Neural progenitor cell (in vitro differentiated cells): ENCODE data around the gene UVSSA. TPM values are rescaled to one million over a fixed set of nuclear protein-coding genes. Genes with fewer than 3 reads are reported as not detected.

Experiments
- DNase-seq: peaks from one replicate; pipeline ENCODE4 v3.0.0-alpha.2; 2016; ENCODE audit warnings: low spot score
- H2AFZ ChIP-seq: fragments of 200-600 bp; sonication (generic); replicated peaks from 2 replicates; pipeline ENCODE4 v1.6.1; 2016; ENCODE audit warnings: antibody characterized with exemption
- H3F3A ChIP-seq: fragments of 200-600 bp; sonication (generic); 2 replicates; pipeline ENCODE4 v1.6.1; 2016; ENCODE audit warnings: antibody characterized with exemption, low read depth
- H3K27ac ChIP-seq: fragments of 200-600 bp; sonication (generic); 2 replicates; pipeline ENCODE4 v1.5.1; 2016; ENCODE audit warnings: mild to moderate bottlenecking
- H3K27me3 ChIP-seq: fragments of 200-600 bp; sonication (generic); 2 replicates; pipeline ENCODE4 v1.6.1; 2016; ENCODE audit warnings: mild to moderate bottlenecking, moderate library complexity
- H3K36me3 ChIP-seq: fragments of 200-600 bp; sonication (generic); 2 replicates; pipeline ENCODE4 v1.5.1; 2016
- H3K4me1 ChIP-seq: fragments of 200-600 bp; sonication (generic); 2 replicates; pipeline ENCODE4 v1.6.1; 2016; ENCODE audit warnings: mixed run types
- H3K4me2 ChIP-seq: fragments of 200-600 bp; sonication (generic); 2 replicates; pipeline ENCODE4 v1.6.1; 2016
- H3K4me3 ChIP-seq: fragments of 200-600 bp; sonication (generic); 2 replicates; pipeline ENCODE4 v1.5.1; 2016
- H3K79me2 ChIP-seq: fragments of 200-600 bp; sonication (generic); 2 replicates; pipeline ENCODE4 v1.6.1; 2016; ENCODE audit warnings: low read depth
- H3K9ac ChIP-seq: fragments of 200-600 bp; sonication (generic); 2 replicates; pipeline ENCODE4 v1.6.1; 2016
- H3K9me3 ChIP-seq: fragments of 200-600 bp; sonication (generic); 2 replicates; pipeline ENCODE4 v1.5.1; 2016; ENCODE audit warnings: low read depth
- H4K20me1 ChIP-seq: fragments of 200-600 bp; sonication (generic); 2 replicates; pipeline ENCODE4 v1.6.1; 2016; ENCODE audit warnings: low read depth
- H3K27ac Mint-ChIP-seq: 3 replicates; pipeline ENCODE4 v1.8.0; 2021; ENCODE audit warnings: mixed read lengths
- H3K27me3 Mint-ChIP-seq: 2 replicates; pipeline ENCODE4 v1.8.0; 2022; ENCODE audit warnings: low read depth, mild to moderate bottlenecking, inconsistent platforms, moderate library complexity, mixed read lengths; ENCODE audit not compliant: insufficient read depth
- H3K36me3 Mint-ChIP-seq: 3 replicates; pipeline ENCODE4 v1.8.0; 2021; ENCODE audit warnings: mixed read lengths
- H3K4me1 Mint-ChIP-seq: 3 replicates; pipeline ENCODE4 v1.8.0; 2021; ENCODE audit warnings: mixed read lengths
- H3K4me3 Mint-ChIP-seq: 3 replicates; pipeline ENCODE4 v1.8.0; 2021; ENCODE audit warnings: mild to moderate bottlenecking, moderate library complexity, mixed read lengths
- H3K9me3 Mint-ChIP-seq: 3 replicates; pipeline ENCODE4 v1.8.0; 2020; ENCODE audit warnings: mixed read lengths
- EZH2 ChIP-seq: fragments of 200-600 bp; sonication (generic); IDR thresholded peaks from 2 replicates; pipeline ENCODE4 v1.6.1; 2017; ENCODE audit warnings: antibody characterized with exemption, mild to moderate bottlenecking, moderate library complexity
- EZH2phosphoT487 ChIP-seq: fragments of 200-600 bp; sonication (generic); IDR thresholded peaks from 2 replicates; pipeline ENCODE4 v1.6.1; 2017; ENCODE audit warnings: antibody characterized with exemption
- total RNA-seq: library from RNA; depleted of rRNA; stranded (reverse); fragments of >200 nt; gene quantifications from 2 replicates; pipeline ENCODE4 v1.2.3, GENCODE V29; 2015; ENCODE audit warnings: low replicate concordance
- TF ChIP-seq, protein P1 (sequence below): fragments of 200-600 bp; sonication (generic); IDR thresholded peaks from 2 replicates; pipeline ENCODE4 v1.5.1; 2017; ENCODE audit warnings: antibody characterized with exemption, mild to moderate bottlenecking

UVSSA gene
- total RNA-seq, 1 donor from 2014 or later = 10.9 TPM

DNA sequence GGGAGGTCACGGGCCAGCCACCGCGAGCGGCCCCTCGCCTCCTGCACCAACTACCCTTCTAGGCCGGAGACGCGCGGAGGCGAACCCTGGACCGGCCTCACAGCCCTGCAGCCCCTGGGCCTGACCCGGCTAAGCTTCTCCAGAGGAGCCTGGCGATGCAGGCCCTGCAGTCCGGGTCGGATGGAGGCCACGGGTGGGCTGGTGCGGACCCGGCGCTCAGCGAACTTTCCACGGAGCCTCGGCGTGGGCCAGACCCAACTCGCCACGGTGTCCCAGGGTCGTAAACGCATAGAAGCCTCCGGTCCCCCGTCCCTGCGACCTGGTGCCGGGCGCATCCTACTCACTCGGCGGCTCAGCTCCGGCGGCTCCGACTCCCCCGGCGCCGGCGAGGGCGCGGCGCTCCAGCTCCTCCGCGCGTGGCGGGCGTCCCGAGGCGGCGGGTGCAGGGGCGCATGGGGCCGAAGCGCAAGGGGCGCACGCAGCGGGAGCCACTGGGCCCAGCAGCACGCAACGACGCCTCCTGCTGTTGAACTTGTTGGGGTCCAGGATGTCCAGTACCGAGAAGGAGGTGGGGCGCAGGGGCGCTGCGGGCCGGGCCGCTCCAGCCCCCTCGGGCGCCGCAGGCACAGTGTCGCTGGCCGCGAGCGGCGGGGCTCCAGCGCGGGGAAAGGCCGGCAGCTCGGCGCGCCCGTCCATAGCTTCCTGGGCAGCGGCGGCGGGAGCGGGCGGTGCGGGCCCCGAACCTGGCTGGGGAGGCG is 58.8 kb downstream of the UVSSA start:
- Histone ChIP-seq H3K4me2 (no peak overlapping the region), H3K79me2 (no peaks in the 10 kb centered on the region), H3K27ac (no peak overlapping the region), H3K36me3 (no peaks in the 10 kb centered on the region), H3K4me1 (no peaks in the 10 kb centered on the region), H3K27me3 (peaks cover 100% of the 10 kb centered on the region), H4K20me1 (peaks cover 40% of the 10 kb centered on the region), H3K9me3 (no peaks in the 10 kb centered on the region), H3F3A (no peaks in the 10 kb centered on the region), H3K9ac (no peak overlapping the region), H2AFZ (no peak overlapping the region), H3K4me3 (no peak overlapping the region)
- Mint-ChIP-seq H3K27ac (no peak overlapping the region), H3K27me3 (peaks cover 61% of the 10 kb centered on the region), H3K4me3 (no peak overlapping the region), H3K36me3 (peaks cover 1% of the 10 kb centered on the region), H3K4me1 (peaks cover 4% of the 10 kb centered on the region), H3K9me3 (peaks cover 2% of the 10 kb centered on the region)
- DNase-seq = no peak
- TF ChIP-seq EZH2 (peak; percentile 30), EZH2phosphoT487 (peak; percentile 71)
- TF ChIP-seq, protein P1, sequence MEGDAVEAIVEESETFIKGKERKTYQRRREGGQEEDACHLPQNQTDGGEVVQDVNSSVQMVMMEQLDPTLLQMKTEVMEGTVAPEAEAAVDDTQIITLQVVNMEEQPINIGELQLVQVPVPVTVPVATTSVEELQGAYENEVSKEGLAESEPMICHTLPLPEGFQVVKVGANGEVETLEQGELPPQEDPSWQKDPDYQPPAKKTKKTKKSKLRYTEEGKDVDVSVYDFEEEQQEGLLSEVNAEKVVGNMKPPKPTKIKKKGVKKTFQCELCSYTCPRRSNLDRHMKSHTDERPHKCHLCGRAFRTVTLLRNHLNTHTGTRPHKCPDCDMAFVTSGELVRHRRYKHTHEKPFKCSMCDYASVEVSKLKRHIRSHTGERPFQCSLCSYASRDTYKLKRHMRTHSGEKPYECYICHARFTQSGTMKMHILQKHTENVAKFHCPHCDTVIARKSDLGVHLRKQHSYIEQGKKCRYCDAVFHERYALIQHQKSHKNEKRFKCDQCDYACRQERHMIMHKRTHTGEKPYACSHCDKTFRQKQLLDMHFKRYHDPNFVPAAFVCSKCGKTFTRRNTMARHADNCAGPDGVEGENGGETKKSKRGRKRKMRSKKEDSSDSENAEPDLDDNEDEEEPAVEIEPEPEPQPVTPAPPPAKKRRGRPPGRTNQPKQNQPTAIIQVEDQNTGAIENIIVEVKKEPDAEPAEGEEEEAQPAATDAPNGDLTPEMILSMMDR = no peak

DNA sequence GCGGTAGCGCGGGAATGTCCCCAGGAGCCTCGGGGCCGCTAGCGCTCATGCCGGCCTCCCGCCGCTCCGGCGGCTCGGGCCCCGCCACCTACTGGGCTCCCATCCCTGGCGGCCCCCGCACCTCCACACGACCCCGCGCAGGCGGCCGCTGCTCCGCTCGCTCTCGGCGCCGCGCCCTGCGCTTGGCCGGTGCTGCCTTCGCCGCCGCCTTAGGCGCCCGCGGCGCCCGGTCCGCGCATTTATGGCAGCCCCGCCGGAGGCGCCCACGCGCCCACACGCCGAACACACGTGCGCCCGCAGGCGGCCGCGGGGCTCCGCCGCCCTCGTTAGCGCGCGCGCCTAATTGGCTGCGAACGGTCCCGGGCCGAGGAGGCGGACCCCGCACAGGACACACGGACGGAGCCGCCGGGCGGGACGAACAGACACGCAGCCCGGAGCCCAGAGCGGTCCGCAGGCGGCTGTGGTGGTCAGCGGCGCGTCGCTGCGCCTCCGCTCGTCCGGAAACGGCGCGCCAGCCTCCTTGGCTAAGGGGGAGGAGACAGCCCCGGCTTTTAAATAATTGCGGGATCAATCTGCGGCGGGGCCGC is 59.5 kb downstream of the UVSSA start, which contains the start of gene NKX1-1:
TSS of gene NKX1-1 (minus strand) at position 49 of the 587 bp plus-strand sequence. CDS start at position 49, 0 bp downstream.
- H3K4me2 ChIP-seq = peak within 1 kb of the TSS; percentile 47
- H3K36me3 Mint-ChIP-seq = peaks cover 1% of the 10 kb centered on the region
- no peaks in the 10 kb centered on the region for H3K9me3 ChIP-seq
- TF ChIP-seq EZH2 = no peak
- TF ChIP-seq, protein P1 = no peak
- TF ChIP-seq EZH2phosphoT487 = peak; percentile 56
- no peaks in the 10 kb centered on the region for H3K4me1 ChIP-seq
- H3K4me1 Mint-ChIP-seq = peaks cover 4% of the 10 kb centered on the region
- H3F3A ChIP-seq = no peaks in the 10 kb centered on the region
- H4K20me1 ChIP-seq = peaks cover 47% of the 10 kb centered on the region
- no peaks in the 10 kb centered on the region for H3K79me2 ChIP-seq
- peaks cover 64% of the 10 kb centered on the region for H3K27me3 Mint-ChIP-seq
- H3K4me3 ChIP-seq = peak within 1 kb of the TSS; percentile 9
- peak; percentile 65 for DNase-seq
- peaks cover 2% of the 10 kb centered on the region for H3K9me3 Mint-ChIP-seq
- H2AFZ ChIP-seq = no peak within 1 kb of the TSS
- H3K27ac Mint-ChIP-seq = no peak within 1 kb of the TSS
- H3K36me3 ChIP-seq = no peaks in the 10 kb centered on the region
- no peak within 1 kb of the TSS for H3K9ac ChIP-seq
- H3K27ac ChIP-seq = no peak within 1 kb of the TSS
- H3K27me3 ChIP-seq = peaks cover 100% of the 10 kb centered on the region
- H3K4me3 Mint-ChIP-seq = no peak within 1 kb of the TSS

DNA sequence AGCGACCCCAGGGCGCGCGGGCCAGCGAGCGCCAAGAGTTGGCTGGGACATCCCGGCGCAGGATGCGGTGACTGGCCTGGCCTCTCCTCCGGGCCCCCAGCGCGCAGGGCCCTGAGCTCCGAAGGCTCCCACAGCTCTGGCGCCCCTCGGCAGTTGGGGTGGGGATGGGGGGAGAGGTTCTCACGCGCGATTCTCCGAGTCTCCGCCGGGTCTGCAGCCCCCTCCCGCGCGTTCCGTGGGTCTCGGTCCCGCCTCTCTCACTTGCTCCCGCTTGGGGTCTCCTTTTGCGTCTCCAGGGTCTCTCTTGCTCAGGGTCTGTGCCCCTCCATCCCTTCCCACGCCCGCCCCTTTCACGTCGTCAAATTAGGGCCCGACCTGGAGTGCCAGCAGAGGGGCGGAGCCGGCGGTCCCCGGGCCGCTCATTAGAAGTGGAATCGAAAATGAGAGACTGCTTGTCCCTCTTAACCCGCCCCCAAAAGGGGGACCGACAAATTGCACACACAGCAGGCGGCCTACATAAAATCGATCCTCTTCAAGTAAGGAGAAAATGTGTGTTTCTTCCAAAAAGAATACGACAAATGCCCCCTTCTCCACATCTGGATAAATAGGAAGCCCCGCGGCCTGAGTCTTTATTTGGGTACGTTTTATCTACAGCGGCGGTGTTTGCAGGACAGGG is 60.1 kb downstream of the UVSSA start:
- Histone ChIP-seq H3K27me3 (peaks cover 100% of the 10 kb centered on the region), H2AFZ (no peak overlapping the region), H3K4me2 (peak overlapping the region; percentile 47), H3F3A (no peaks in the 10 kb centered on the region), H3K27ac (no peak overlapping the region), H3K4me1 (no peaks in the 10 kb centered on the region), H3K36me3 (no peaks in the 10 kb centered on the region), H3K4me3 (peak overlapping the region; percentile 9), H3K9ac (no peak overlapping the region), H3K79me2 (no peaks in the 10 kb centered on the region), H3K9me3 (no peaks in the 10 kb centered on the region), H4K20me1 (peaks cover 49% of the 10 kb centered on the region)
- H3K27me3 Mint-ChIP-seq = peaks cover 62% of the 10 kb centered on the region
- H3K36me3 Mint-ChIP-seq = peaks cover 1% of the 10 kb centered on the region
- H3K4me3 Mint-ChIP-seq = no peak overlapping the region
- peaks cover 2% of the 10 kb centered on the region for H3K9me3 Mint-ChIP-seq
- TF ChIP-seq, protein P1 = no peak
- TF ChIP-seq EZH2 = peak; percentile 98
- TF ChIP-seq EZH2phosphoT487 = peak; percentile 90
- H3K4me1 Mint-ChIP-seq = peaks cover 4% of the 10 kb centered on the region
- no peak overlapping the region for H3K27ac Mint-ChIP-seq
- DNase-seq = no peak
